ENCODE measurements around the gene ABTB1.

GRCh38 chr3:127676921-127677351 is 4.2 kb downstream of the ABTB1 start:
- no peak for TF ChIP-seq WIZ (CRISPR knock-in tag; IDR thresholded peaks at IDR 0.05)
- no peak for TF ChIP-seq HOXA7 (CRISPR knock-in tag; IDR thresholded peaks at IDR 0.05)
- TF ChIP-seq CTCF (CRISPR knock-in tag; IDR thresholded peaks at IDR 0.05), result no peak
- no peak for TF ChIP-seq ATF6 (CRISPR knock-in tag; conservative IDR thresholded peaks at IDR 0.05)

Measured in HepG2 (cell line).